SK-N-SH treated with all-trans-retinoic acid at 6 μM for 48 hours (cell line): ENCODE data around the gene GXYLT2.

ENCODE experiments used
- ARNTL ChIP-seq: fragments of 450-650 bp; formaldehyde crosslinking; IDR thresholded peaks from 2 replicates; pipeline ENCODE4 v1.5.0; 2020; ENCODE audit warnings: low read depth, mild to moderate bottlenecking, moderate library complexity, borderline replicate concordance
- CREB5 ChIP-seq: fragments of 250-450 bp; sonication (Bioruptor Pico); IDR thresholded peaks from 2 replicates; pipeline ENCODE4 v1.5.1; 2020; ENCODE audit warnings: low read depth, mild to moderate bottlenecking, moderate library complexity
- ISL1 ChIP-seq: fragments of 250-450 bp; sonication (Bioruptor Pico); IDR thresholded peaks from 2 replicates; pipeline ENCODE4 v2.1.2; 2022; ENCODE audit warnings: mild to moderate bottlenecking, moderate library complexity
- OSR1 ChIP-seq: fragments of 250-450 bp; sonication (Bioruptor Pico); IDR thresholded peaks from 2 replicates; pipeline ENCODE4 v1.8.0; 2022; ENCODE audit warnings: moderate library complexity, mild to moderate bottlenecking, inconsistent platforms
- RARB ChIP-seq: fragments of 250-450 bp; sonication (Bioruptor Pico); IDR thresholded peaks from 2 replicates; pipeline ENCODE4 v1.8.0; 2021; ENCODE audit warnings: mild to moderate bottlenecking, moderate library complexity
- TCF4 ChIP-seq: fragments of 250-450 bp; sonication (Bioruptor Pico); IDR thresholded peaks from 2 replicates; pipeline ENCODE4 v1.8.0; 2021; ENCODE audit warnings: mild to moderate bottlenecking, moderate library complexity, borderline replicate concordance
- ZC3H10 ChIP-seq: fragments of 250-450 bp; sonication (Bioruptor Pico); IDR thresholded peaks from 2 replicates; pipeline ENCODE4 v1.5.1; 2021; ENCODE audit warnings: mild to moderate bottlenecking, moderate library complexity
- ZFP30 ChIP-seq: fragments of 450-650 bp; formaldehyde crosslinking; IDR thresholded peaks from 2 replicates; pipeline ENCODE4 v1.5.0; 2022; ENCODE audit warnings: mild to moderate bottlenecking, moderate library complexity
- ZNF70 ChIP-seq: fragments of 450-650 bp; formaldehyde crosslinking; IDR thresholded peaks from 2 replicates; pipeline ENCODE4 v1.5.0; 2020; ENCODE audit warnings: mild to moderate bottlenecking, moderate library complexity
- ZNF8 ChIP-seq: fragments of 450-650 bp; formaldehyde crosslinking; IDR thresholded peaks from 2 replicates; pipeline ENCODE4 v1.5.0; 2020; ENCODE audit warnings: mild to moderate bottlenecking, moderate library complexity

GRCh38 chr3:72998466-72998865 is 110.6 kb downstream of the GXYLT2 start:
- TF ChIP-seq ZFP30 (CRISPR knock-in tag) (no peak), OSR1 (CRISPR knock-in tag) (no peak), ARNTL (CRISPR knock-in tag) (no peak), RARB (CRISPR knock-in tag) (no peak), ZNF70 (no peak), TCF4 (CRISPR knock-in tag) (no peak), ZNF8 (CRISPR knock-in tag) (no peak), ISL1 (CRISPR knock-in tag) (no peak), ZC3H10 (CRISPR knock-in tag) (no peak), CREB5 (CRISPR knock-in tag) (no peak)
